Esophagus muscularis mucosa (tissue), 3 donors: Measurements from ENCODE around the gene DENND1B.

Experiments used
- CTCF ChIP-seq, 3 experiments: fragments of 200-600 bp in 2 of 3; fragments of 450-650 bp in 1 of 3; sonication (generic) in 2 of 3; IDR thresholded peaks; one replicate each; pipeline ENCODE4 v1.5.1; 2017 to 2019; ENCODE audit warnings: antibody characterized with exemption in 3 of 3, mild to moderate bottlenecking in 2 of 3, moderate library complexity in 1 of 3
- POLR2A ChIP-seq: fragments of 450-650 bp; IDR thresholded peaks from one replicate; pipeline ENCODE4 v1.6.1; 2017; ENCODE audit warnings: antibody characterized with exemption, moderate library complexity, mild to moderate bottlenecking, low read depth

GRCh38 chr1:197787623-197788536, 12.6 kb upstream of the DENND1B start:
- TF ChIP-seq POLR2A (no peak), CTCF (IDR thresholded peaks at IDR 0.05) (no peak)
